ENCODE measurements around the gene GLT8D1. TPM values are rescaled to one million over a fixed set of nuclear protein-coding genes. Genes with fewer than 3 reads are reported as not detected.

Gene GLT8D1
- total and polyA plus RNA-seq, 9 of the 15 experiments (the other 6 are each of a cell fraction or from before 2014, with no cell fraction given) = 14.1 to 65.9 (median 33.7) TPM

DNA sequence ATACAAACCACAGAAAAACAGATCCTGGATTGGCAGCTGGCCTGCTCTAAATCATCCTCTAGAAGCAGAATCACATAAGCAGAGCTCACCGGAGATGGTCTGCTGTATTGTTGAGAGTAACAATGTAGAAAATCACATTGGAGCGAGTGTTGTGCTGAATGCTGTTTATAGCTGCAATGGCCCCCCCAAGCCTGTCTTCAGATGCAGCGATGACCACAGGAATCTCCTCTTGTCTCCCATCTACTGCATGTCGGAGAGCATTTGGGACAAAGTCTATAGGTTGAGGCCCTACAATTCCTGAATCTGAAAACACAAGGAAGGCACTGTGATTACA is 8.0 kb downstream of the GLT8D1 start (continued):
- TF ChIP-seq, protein P1, sequence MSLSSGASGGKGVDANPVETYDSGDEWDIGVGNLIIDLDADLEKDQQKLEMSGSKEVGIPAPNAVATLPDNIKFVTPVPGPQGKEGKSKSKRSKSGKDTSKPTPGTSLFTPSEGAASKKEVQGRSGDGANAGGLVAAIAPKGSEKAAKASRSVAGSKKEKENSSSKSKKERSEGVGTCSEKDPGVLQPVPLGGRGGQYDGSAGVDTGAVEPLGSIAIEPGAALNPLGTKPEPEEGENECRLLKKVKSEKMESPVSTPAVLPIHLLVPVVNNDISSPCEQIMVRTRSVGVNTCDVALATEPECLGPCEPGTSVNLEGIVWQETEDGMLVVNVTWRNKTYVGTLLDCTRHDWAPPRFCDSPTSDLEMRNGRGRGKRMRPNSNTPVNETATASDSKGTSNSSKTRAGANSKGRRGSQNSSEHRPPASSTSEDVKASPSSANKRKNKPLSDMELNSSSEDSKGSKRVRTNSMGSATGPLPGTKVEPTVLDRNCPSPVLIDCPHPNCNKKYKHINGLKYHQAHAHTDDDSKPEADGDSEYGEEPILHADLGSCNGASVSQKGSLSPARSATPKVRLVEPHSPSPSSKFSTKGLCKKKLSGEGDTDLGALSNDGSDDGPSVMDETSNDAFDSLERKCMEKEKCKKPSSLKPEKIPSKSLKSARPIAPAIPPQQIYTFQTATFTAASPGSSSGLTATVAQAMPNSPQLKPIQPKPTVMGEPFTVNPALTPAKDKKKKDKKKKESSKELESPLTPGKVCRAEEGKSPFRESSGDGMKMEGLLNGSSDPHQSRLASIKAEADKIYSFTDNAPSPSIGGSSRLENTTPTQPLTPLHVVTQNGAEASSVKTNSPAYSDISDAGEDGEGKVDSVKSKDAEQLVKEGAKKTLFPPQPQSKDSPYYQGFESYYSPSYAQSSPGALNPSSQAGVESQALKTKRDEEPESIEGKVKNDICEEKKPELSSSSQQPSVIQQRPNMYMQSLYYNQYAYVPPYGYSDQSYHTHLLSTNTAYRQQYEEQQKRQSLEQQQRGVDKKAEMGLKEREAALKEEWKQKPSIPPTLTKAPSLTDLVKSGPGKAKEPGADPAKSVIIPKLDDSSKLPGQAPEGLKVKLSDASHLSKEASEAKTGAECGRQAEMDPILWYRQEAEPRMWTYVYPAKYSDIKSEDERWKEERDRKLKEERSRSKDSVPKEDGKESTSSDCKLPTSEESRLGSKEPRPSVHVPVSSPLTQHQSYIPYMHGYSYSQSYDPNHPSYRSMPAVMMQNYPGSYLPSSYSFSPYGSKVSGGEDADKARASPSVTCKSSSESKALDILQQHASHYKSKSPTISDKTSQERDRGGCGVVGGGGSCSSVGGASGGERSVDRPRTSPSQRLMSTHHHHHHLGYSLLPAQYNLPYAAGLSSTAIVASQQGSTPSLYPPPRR (CRISPR knock-in tag; IDR thresholded peaks at IDR 0.05; ENCODE audit: borderline replicate concordance) = no peak

DNA sequence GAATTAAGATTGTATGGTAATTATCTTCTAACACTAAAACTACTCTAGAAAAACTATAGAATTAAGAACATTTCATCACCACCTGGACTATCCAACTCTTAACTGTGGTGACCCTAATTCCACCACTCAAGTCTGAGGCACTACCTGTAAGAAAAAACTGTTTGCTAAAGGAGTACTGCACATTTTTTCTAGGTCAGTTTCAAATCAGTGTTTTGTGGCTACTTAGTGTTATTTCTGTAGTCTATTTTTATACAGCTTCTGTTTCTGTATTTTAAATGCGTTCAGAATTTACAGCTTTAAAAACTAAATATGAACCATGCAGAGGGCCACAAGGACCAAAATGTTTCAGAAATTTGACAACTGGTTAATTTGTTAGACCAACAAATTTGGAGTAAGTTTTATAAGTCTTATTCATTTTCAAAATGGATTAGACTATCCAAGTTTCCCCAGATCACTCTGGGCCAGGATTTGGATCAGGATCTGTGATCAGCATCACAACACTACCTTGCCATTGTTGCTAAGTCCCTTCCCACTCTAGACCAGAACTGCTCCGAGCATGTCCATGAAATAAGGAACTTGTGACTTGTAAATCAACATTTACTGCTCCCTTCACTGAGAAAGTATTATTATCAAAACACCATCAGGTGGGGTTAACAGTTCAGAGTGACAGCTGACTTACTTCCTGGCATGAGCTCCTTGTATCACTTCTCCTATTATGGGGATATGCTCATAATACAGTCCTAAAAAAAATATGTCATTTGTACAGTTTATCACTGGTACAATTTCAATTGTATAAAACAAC is 8.6 kb downstream of the GLT8D1 start:
- Histone ChIP-seq H3K79me2 (ENCODE audit: control insufficient read depth, insufficient read depth, low read length) (peaks cover 2% of the 10 kb centered on the region; the same call in 1 of the 3 replicates), H3K4me3 (no peak overlapping the region), H3K27ac (ENCODE audit: extremely low read depth, low read depth, low read length) (no peak overlapping the region), H3K27me3 (ENCODE audit: control insufficient read depth in 2 of 2, insufficient read depth in 2 of 2, low read length in 2 of 2) (no peaks in the 10 kb centered on the region), H2AFZ (ENCODE audit: low read depth, low read length) (no peak overlapping the region), H4K20me1 (replicated peaks; ENCODE audit: control insufficient read depth, insufficient read depth, low read length) (peaks cover 8% of the 10 kb centered on the region), H3K9me1 (ENCODE audit: control insufficient read depth, insufficient read depth, low read length) (no peaks in the 10 kb centered on the region), H3K4me2 (ENCODE audit: insufficient read depth, low read length) (no peak overlapping the region), H3K36me3 (ENCODE audit: control insufficient read depth, insufficient read depth, low read length) (peaks cover 64% of the 10 kb centered on the region), H3K9ac (ENCODE audit: insufficient read depth in 1 of 2, low read depth in 2 of 2, low read length in 2 of 2) (no peak overlapping the region), H3K9me3 (replicated peaks; ENCODE audit: control insufficient read depth, insufficient read depth, low read depth, low read length) (no peaks in the 10 kb centered on the region), H3K4me1 (replicated peaks in 1 of 2; ENCODE audit: control insufficient read depth in 2 of 2, insufficient read depth in 2 of 2, low read length in 2 of 2) (peaks cover 0 to 14% of the 10 kb centered on the region in 2 experiments; a peak in 2 of 5 replicates)
- POLR2A ChIA-PET = interaction anchor here (0.6 to 1.6 kb wide), 6 partner anchors 8 to 144 kb away, joined by 3 to 5 read pairs (median 4); partner anchors contain the start of genes GLT8D1 and SPCS1
- CTCF ChIA-PET (ENCODE audit: low intra/inter-chr PET ratio) = no interaction called here
- DNase-seq (ENCODE audit: extremely low read depth in 1 of 4, low spot score in 3 of 4) (no peak), FAIRE-seq (no peak), ATAC-seq (peak; percentile 25)
- intact Hi-C loops (cut with micrococcal nuclease) (no loop called here), in situ Hi-C loops (cut with MboI) (no loop called here)
- 54% methylated on average over 2 of the region's 2 CpGs for WGBS (ENCODE audit: insufficient coverage, low coverage, missing lambda C conversion rate)
- BruUV-seq (replicated peaks) = no TSS peak
- TF ChIP-seq HNRNPK (IDR thresholded peaks at IDR 0.05; ENCODE audit: low read depth, low read length, poor library complexity, severe bottlenecking) (no peak), MYC (IDR thresholded peaks at IDR 0.05; ENCODE audit: low read depth, low read length) (no peak), MYC (CRISPR knock-in tag; IDR thresholded peaks at IDR 0.05; ENCODE audit: borderline replicate concordance, low read depth) (no peak), NFRKB (IDR thresholded peaks at IDR 0.05; ENCODE audit: low read depth) (no peak), BRCA1 (IDR thresholded peaks at IDR 0.05) (no peak), BRCA1 (CRISPR knock-in tag; IDR thresholded peaks at IDR 0.05) (no peak), TARDBP (IDR thresholded peaks at IDR 0.05) (no peak), KDM5B (IDR thresholded peaks at IDR 0.05; ENCODE audit: insufficient replicate concordance, low read depth, low read length) (no peak), POLR2A (conservative IDR thresholded peaks at IDR 0.05) (no peak), CEBPG (CRISPR knock-in tag; IDR thresholded peaks at IDR 0.05) (no peak), CEBPG (tag; conservative IDR thresholded peaks at IDR 0.05 in 1 of 2, IDR thresholded peaks at IDR 0.05 in 1 of 2) (no peak)
- TF ChIP-seq, protein P2, sequence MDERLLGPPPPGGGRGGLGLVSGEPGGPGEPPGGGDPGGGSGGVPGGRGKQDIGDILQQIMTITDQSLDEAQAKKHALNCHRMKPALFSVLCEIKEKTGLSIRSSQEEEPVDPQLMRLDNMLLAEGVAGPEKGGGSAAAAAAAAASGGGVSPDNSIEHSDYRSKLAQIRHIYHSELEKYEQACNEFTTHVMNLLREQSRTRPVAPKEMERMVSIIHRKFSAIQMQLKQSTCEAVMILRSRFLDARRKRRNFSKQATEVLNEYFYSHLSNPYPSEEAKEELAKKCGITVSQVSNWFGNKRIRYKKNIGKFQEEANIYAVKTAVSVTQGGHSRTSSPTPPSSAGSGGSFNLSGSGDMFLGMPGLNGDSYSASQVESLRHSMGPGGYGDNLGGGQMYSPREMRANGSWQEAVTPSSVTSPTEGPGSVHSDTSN (CRISPR knock-in tag; IDR thresholded peaks at IDR 0.05; ENCODE audit: low read depth) = no peak
- TF ChIP-seq, protein P2 (tag; conservative IDR thresholded peaks at IDR 0.05; ENCODE audit: low read depth) = peak; percentile 46
